Retina (tissue), 1 donor: ENCODE measurements around the gene NCF2.

ENCODE experiments used
- DNase-seq: peaks from one replicate; pipeline ENCODE4 v3.0.0-alpha.2; 2016

NCF2 gene

DNA sequence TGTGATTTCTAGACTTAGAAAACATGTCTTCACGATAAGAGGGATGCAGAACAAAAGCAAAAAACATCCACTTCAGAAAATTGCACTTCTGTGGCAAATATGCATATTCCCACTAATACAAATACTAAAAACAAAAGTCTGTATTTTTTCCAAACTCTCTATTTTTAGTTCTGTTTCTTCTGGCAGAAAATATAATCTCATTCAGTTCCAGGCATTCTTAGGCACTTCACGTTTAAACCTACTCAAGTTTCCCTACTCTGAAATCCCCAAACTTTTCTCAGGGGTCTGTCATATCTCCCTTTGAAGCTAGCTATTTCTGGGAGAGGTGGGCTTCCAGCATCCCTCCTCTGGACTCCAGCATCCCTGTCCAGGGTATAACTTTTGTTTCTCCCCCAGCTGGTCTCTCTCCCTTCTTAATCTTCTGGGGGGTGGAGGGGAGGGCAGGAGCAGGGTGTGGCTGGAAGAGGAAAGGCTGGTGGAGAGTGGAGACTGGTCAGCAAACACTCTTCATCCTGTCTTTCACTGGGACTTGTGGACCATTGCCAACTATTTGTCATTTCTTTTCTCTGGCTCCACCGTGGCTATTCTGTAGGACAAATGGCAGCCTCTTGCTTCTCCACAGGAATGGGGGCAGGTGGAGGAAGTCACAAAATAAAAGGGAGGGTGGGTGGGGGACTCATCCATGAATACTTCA, 19.6 kb upstream of the NCF2 start:
- DNase-seq, result no peak

- no peak for DNase-seq
These were observed 19.1 kb upstream of the NCF2 start for GRCh38 chr1:183609313-183609712.

- DNase-seq, result no peak
These were observed 17.2 kb upstream of the NCF2 start for GRCh38 chr1:183607322-183607980.

GRCh38 chr1:183605904-183606303, 15.6 kb upstream of the NCF2 start:
- DNase-seq, result no peak

DNA sequence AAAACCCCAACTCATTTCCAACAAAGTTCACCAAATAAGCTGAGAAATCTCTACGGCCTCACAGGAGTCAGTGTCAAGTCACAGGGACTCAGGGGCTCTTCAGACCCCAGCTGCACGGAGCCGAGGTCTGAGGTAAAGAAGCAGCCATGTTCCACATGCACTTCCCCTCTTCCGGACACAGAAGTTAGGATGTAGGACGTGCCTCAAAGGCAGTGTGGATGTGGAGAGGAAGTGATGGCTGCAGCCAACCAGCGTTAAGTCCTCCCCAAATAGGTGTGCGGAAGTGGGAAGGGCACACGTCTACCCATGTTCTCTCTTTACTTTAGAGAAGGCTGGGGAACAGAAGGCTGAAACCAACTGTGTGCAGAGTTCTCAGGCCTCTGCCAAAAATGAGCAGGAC, 14.6 kb upstream of the NCF2 start:
- DNase-seq, result no peak

DNA sequence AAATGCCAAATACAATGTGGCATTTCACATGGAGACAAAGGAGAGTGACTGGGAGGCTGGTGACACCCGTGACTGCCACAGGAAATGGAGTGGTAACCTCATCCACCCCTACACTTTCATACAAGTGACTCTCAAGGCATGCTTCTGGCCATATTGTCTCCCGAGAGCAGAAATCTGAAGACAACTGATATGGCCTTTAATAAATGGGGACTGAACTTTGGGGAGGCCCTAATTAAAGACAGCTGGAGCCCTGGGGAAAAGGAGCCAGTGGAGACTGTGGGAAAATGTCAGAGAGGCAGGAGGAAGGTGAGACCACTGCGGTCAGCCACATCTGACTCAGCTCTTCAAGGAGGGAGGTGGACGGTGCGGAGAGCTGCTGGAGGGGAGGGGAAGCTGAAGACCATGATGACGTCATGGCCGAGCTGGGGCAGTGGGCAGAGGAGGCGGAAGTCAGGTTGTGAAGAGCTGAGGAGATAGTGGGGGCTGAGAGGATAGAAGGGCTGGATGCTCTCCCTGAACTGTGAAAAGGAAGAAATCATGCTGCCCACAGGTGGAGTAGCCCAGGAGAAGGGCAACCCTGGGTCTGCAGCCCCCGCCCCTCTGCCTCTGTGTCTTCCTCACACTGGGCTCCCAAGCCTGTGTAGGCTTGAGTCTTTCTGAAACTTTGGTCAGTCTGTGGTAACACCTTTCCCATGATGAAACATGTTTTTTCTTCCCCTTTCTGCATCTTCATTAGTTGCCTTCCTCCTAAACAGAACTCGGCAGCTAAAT, 14.0 kb upstream of the NCF2 start:
- DNase-seq, result no peak

DNA sequence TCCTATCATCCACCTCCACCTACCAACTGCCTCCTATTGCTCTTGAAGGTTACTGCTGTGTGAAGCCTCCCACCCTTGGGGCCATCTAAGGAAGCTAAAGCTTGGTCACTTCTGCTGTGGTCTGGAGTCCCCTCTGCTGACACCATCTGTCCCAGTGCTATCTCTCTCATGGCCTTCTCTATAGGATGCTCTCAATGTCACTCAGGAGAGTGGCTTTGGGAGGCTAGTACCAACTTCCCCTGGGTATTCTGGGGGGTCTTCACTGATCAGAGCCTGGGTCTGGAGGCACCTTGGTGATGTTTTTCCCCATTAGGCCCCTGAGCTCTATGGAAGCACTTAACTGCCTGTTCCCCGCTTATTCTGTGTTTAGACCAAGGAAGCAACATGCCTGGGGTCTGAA, 12.3 kb upstream of the NCF2 start:
- no peak for DNase-seq

DNA sequence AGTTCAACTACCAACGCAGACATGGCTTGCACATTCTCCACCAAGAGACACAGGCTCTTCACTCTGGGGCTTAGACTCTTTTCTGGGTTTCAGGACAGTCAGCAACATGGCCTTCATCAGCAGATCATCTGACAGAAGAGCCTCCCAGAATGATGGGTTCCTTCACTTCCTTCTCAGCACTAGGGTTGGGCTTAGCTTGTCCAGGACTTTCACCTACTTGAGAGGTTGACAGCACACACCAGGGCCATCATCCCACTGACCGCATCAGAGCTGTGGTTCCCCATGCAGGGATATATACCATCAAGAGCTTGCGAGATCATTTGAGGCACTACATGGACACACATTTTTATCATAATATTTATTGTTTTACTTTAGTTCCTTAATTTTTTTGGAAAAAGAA, 10.4 kb upstream of the NCF2 start:
- no peak for DNase-seq

GRCh38 chr1:183600136-183600535, 9.9 kb upstream of the NCF2 start:
- no peak for DNase-seq

DNA sequence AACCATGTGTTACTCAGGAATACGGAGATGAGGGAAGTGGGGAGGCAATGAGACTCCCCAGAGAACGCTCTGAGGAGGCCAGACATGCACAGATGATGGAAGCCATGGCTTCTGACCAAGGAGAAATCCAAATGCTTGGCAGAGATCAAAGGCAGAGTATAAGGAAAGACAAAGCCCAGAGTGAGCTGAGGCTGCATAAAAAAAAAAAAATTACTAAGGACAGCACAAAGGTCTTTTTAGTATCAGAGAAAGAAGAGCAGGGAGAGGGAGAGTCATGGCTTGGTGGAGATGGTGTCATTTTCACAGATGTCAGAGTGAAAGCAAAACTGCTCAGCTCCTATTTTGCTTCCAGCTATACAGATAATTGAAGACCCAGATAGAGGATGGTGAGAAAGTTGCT, 8.1 kb upstream of the NCF2 start:
- DNase-seq, result no peak

DNA sequence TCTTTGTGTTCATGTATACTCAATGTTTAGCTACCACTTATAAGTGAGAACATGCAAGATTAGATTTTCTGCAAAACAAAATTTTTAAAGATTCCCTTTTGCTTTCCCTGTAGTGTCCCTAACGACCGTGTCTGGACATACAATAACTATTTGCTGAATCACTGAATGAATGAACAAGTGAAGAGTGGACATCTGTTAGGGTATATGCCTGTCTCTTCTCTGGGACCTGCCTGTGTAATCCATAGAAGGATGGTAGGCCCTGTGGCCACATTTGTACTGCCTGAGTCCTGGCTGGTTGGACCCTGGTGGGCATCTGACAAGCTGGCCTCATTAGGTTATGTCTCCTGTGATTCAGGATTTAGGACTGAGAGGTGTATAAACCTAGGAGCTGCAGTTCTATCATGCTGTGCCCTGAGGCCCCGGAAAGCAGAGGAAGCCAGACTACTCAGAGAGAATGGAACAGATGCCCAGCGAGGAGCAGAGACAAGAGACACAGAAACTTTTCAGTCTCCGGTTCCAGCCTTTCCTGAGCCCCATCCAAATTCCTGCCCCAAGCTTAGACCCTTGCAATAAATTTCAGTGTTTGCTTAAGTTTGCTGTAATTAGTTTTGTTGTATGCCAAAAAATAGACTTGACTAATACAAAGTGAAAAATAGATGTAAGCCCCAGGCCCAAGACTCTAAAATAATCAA, 7.5 kb upstream of the NCF2 start:
- no peak for DNase-seq

GRCh38 chr1:183596500-183596899, 6.2 kb upstream of the NCF2 start:
- no peak for DNase-seq

DNA sequence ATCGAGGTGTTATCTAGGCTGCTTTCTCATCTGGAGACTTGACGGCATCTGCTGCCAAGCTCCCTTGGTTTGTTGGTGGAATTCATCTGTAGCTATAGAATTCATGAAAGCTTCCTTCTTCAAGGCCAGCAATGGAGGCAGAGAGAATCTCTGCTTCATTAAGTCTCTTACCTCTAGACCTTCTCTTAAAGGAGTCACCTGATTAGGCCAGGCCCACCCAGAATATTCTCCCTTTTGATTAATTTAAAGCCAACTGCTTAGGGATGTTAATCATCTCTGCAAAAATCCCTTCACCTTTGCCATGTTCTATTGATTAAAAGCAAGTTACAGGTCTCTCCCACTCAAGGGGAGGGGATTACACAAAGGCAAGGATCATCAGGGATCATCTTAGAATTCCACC, 5.3 kb upstream of the NCF2 start:
- DNase-seq, result no peak

- DNase-seq, result peak; percentile 45
These were observed 3.1 kb upstream of the NCF2 start for GRCh38 chr1:183593356-183593755.

DNA sequence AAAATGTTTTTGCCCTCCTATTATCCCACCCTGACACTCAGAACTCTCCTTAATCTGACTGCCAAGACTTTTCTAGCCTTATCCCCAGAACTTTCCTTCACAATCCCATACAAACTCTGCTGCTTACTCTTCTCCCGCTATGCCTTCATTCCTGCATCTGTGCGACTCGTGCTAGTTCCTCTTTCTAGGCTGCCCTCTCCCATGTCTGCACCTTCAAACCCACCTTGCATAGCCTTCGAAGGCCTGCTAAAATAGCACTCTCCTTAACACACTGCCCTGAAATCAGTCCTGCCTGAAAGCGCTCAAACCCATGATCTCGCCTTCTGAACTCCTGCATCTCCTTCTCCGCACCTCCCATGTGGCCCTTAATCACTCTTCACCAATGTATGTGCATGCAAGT, 2.5 kb upstream of the NCF2 start:
- DNase-seq, result no peak

DNA sequence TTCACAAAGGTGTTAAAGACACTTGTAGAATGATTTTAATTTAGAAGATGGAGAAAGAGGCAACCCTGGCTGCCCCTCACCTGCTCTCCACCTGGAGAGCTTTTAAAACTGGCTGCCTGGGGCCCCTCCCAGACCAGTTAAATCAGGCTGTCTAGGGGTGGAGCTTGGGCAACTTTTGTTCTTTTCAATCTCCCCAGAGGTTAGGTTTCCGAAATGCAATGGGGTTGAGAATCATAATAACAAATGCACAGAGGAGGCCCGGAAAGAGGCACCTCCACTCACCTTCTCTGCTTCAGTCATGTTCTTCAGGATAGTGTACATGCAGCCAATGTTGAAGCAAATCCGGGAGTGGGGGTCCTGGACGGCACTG, 400 bp downstream of the NCF2 start:
- DNase-seq, result no peak

GRCh38 chr1:183589384-183589783, 875 bp downstream of the NCF2 start:
- DNase-seq, result no peak

DNA sequence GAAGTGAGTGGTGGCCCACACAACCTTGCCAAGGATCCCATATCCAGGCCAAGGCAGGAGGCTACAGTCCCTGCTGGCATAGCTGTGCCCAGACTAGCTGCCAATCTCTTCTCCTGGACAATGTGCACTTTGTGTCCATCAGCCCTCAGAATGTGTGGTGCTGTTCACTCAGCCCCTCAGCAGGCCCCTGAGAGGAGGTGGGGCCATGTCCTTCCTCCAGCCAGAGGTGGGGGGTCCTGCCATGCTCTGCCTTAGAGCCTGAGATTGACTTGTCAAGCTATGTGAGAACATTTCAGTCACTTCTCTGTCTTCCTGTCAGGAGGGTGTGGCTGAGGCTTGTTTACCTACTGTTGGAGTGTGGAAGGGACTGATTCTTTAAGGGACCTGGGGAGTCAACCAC, 1.4 kb downstream of the NCF2 start:
- DNase-seq, result no peak

- no peak for DNase-seq
These were observed 3.3 kb downstream of the NCF2 start for GRCh38 chr1:183586926-183587325.

DNA sequence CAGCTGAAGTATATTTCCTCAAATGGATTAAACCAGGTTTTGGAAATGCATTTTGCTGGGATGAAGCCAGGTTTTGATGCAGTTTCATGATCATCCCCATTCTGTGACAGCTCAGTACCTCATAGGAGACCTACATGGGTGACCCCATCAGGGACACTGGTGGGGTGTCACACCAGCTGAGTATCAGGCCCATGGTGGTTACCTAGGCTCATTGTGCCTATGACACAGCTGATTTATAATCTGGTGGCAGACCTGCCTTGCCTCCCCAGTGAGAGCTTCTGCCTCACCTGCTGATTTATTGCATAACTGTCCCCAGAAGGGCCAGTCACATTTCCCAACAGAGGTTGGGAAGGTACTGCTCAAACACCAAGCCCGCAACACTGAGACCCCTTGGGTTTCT, 3.8 kb downstream of the NCF2 start:
- DNase-seq, result no peak

GRCh38 chr1:183585038-183585437, 5.2 kb downstream of the NCF2 start:
- DNase-seq, result no peak

DNA sequence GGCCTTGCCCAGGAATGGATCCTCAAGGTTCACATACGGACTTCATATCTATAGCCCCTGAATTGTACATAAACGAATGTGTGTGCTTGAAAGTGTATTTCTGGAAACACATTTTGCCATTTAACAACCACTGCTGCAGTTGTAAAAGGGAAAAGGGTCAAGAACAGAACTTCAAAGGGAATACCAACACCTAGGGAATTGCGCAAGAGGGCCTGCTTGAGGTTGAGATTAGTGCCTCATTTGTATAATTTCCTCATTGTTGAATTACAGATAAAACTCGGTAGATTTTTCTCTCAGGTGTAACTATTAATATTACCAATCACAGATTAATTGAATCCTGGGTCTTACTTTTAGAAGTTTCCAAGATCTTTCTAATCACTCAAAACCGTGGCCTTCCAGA, 6.1 kb downstream of the NCF2 start:
- DNase-seq, result no peak

- no peak for DNase-seq
These were observed 6.8 kb downstream of the NCF2 start for GRCh38 chr1:183583466-183583865.
